ENCODE results near the gene DAB1.

DAB1 gene

GRCh38 chr1:57311411-57311810, 112.4 kb downstream of the DAB1 start:
- no peak for DNase-seq

- DNase-seq = no peak
Observed at GRCh38 chr1:57311006-57311405, 112.9 kb downstream of the DAB1 start.

- no peak for DNase-seq
Observed at GRCh38 chr1:57309630-57310029, 114.2 kb downstream of the DAB1 start.

- DNase-seq = peak; percentile 81
Observed at GRCh38 chr1:57307392-57308170, 116.3 kb downstream of the DAB1 start.

GRCh38 chr1:57304591-57304990, 119.3 kb downstream of the DAB1 start:
- no peak for DNase-seq

- no peak for DNase-seq
Observed at GRCh38 chr1:57302812-57303596, 120.9 kb downstream of the DAB1 start.

- no peak for DNase-seq
Observed at GRCh38 chr1:57300186-57300585, 123.7 kb downstream of the DAB1 start.

- DNase-seq = no peak
Observed at GRCh38 chr1:57296726-57297250, 127.1 kb downstream of the DAB1 start.

- DNase-seq = no peak
Observed at GRCh38 chr1:57295326-57295725, 128.5 kb downstream of the DAB1 start.

- no peak for DNase-seq
Observed at GRCh38 chr1:57294177-57294576, 129.7 kb downstream of the DAB1 start.

GRCh38 chr1:57293214-57293613, 130.6 kb downstream of the DAB1 start:
- no peak for DNase-seq

- DNase-seq = no peak
Observed at GRCh38 chr1:57289781-57290180, 134.1 kb downstream of the DAB1 start.

GRCh38 chr1:57285992-57286391, 137.9 kb downstream of the DAB1 start:
- DNase-seq = no peak

GRCh38 chr1:57282411-57282810, 141.4 kb downstream of the DAB1 start:
- no peak for DNase-seq

GRCh38 chr1:57281324-57281723, 142.5 kb downstream of the DAB1 start:
- DNase-seq = no peak

- no peak for DNase-seq
Observed at GRCh38 chr1:57279909-57280666, 143.8 kb downstream of the DAB1 start.

- DNase-seq = no peak
Observed at GRCh38 chr1:57278558-57278957, 145.3 kb downstream of the DAB1 start.

- no peak for DNase-seq
Observed at GRCh38 chr1:57277681-57278080, 146.2 kb downstream of the DAB1 start.

GRCh38 chr1:57276918-57277317, 146.9 kb downstream of the DAB1 start:
- DNase-seq = no peak

GRCh38 chr1:57272601-57273000, 151.3 kb downstream of the DAB1 start:
- no peak for DNase-seq

GRCh38 chr1:57272150-57272549, 151.7 kb downstream of the DAB1 start:
- no peak for DNase-seq

- DNase-seq = no peak
Observed at GRCh38 chr1:57270927-57271698, 152.7 kb downstream of the DAB1 start.

Data from activated effector memory CD4-positive, alpha-beta T cell treated with anti-CD3 and anti-CD28 coated beads, Interleukin-2, amount 50 U/mL, for 16 hours (primary cell).